Endothelial cell of umbilical vein (primary cell): Measurements from ENCODE around the gene GRPEL1. TPM values are rescaled to one million over a fixed set of nuclear protein-coding genes. Genes with fewer than 3 reads are reported as not detected.

Source experiments
- BruUV-seq: library from RNA; stranded (reverse); fragments of 400-500 nt; replicated peaks from 2 replicates; lab custom pipeline; 2021; lab: Mats Ljungman, UMichigan
- CTCF ChIA-PET: fragments of 300-600, 350-600 bp; sonication (Branson Sonifier 250); formaldehyde crosslinking; loops from one replicate; lab custom pipeline; 2021; ENCODE audit warnings: antibody characterized with exemption, inconsistent platforms; lab: Charles Lee
- POLR2A ChIA-PET: fragments of 300-600, 350-600 bp; sonication (Branson Sonifier 250); formaldehyde crosslinking; loops from one replicate; lab custom pipeline; 2021; ENCODE audit warnings: antibody characterized with exemption, inconsistent platforms; lab: Charles Lee
- DNase-seq: peaks from one replicate; pipeline ENCODE4 v3.0.0-alpha.2; 2011; ENCODE audit warnings: low read depth, low spot score
- FAIRE-seq: peaks from 2 replicates; lab custom pipeline; 2011; peaks lifted over from hg19 to GRCh38; lab: Jason Lieb, UNC
- H2AFZ ChIP-seq: 2 replicates; pipeline ENCODE4 v1.6.0; 2012; ENCODE audit warnings: low read depth, low read length, control low read depth, inconsistent platforms
- H3K27ac ChIP-seq: 2 replicates; pipeline ENCODE4 v1.5.1; 2011; ENCODE audit warnings: low read depth, mild to moderate bottlenecking, control low read depth, low read length, moderate library complexity; ENCODE audit not compliant: insufficient read depth
- H3K27me3 ChIP-seq, 2 experiments: 2 replicates each; pipeline versions ENCODE4 v1.6.0 to v1.6.1; 2011; ENCODE audit warnings: low read length in 2 of 2, mixed read lengths in 1 of 2; ENCODE audit not compliant: control insufficient read depth in 2 of 2, insufficient read depth in 2 of 2
- H3K36me3 ChIP-seq, 2 experiments: 2 replicates in 1 of 2; 3 replicates in 1 of 2; pipeline ENCODE4 v1.5.1; 2011; ENCODE audit warnings: low read length in 2 of 2, mild to moderate bottlenecking in 1 of 2, moderate library complexity in 1 of 2; ENCODE audit not compliant: control insufficient read depth in 2 of 2, insufficient read depth in 2 of 2; ENCODE audit errors: extremely low read depth in 1 of 2
- H3K4me1 ChIP-seq: 3 replicates; pipeline ENCODE4 v1.5.1; 2011; ENCODE audit warnings: mild to moderate bottlenecking, low read length; ENCODE audit not compliant: control insufficient read depth, insufficient read depth; ENCODE audit errors: extremely low read depth
- H3K4me2 ChIP-seq: 2 replicates; pipeline ENCODE4 v1.6.1; 2011; ENCODE audit warnings: low read length, control low read depth, mixed read lengths; ENCODE audit not compliant: insufficient read depth
- H3K4me3 ChIP-seq, 3 experiments: fragments of 200-600 bp in 1 of 3; sonication (generic), shearing (Covaris generic) in 1 of 3; replicated peaks in 1 of 3; 2 replicates each; pipeline ENCODE4 v1.5.1; 2011 to 2016; ENCODE audit warnings: control low read depth in 3 of 3, low read length in 3 of 3, mild to moderate bottlenecking in 2 of 3, inconsistent platforms in 1 of 3, low read depth in 1 of 3, moderate library complexity in 1 of 3; ENCODE audit not compliant: insufficient read depth in 1 of 3
- H3K79me2 ChIP-seq: 2 replicates; pipeline ENCODE4 v1.6.0; 2012; ENCODE audit warnings: low read length, inconsistent platforms; ENCODE audit not compliant: control insufficient read depth, insufficient read depth
- H3K9ac ChIP-seq: replicated peaks from 2 replicates; pipeline ENCODE3; 2011; ENCODE audit warnings: low read length, control low read depth; ENCODE audit not compliant: insufficient read depth; ENCODE audit errors: extremely low read depth
- H3K9me1 ChIP-seq: replicated peaks from 3 replicates; pipeline ENCODE4 v1.6.0; 2011; ENCODE audit warnings: mild to moderate bottlenecking, low read length; ENCODE audit not compliant: control insufficient read depth, insufficient read depth; ENCODE audit errors: extremely low read depth
- H3K9me3 ChIP-seq: replicated peaks from 2 replicates; pipeline ENCODE4 v1.5.1; 2012; ENCODE audit warnings: low read length, inconsistent platforms; ENCODE audit not compliant: control insufficient read depth, insufficient read depth
- H4K20me1 ChIP-seq: replicated peaks from 2 replicates; pipeline ENCODE3; 2011; ENCODE audit warnings: mild to moderate bottlenecking, low read length; ENCODE audit not compliant: control insufficient read depth, insufficient read depth; ENCODE audit errors: extremely low read depth
- CTCF ChIP-seq, 2 donors: IDR thresholded peaks; 1 replicate in 1 of 2; 2 replicates in 1 of 2; pipeline ENCODE4 v1.5.1; 2011; ENCODE audit warnings: low read length in 2 of 2, mild to moderate bottlenecking in 2 of 2, moderate library complexity in 2 of 2, control low read depth in 1 of 2, inconsistent platforms in 1 of 2, low read depth in 1 of 2; ENCODE audit not compliant: insufficient read depth in 1 of 2; ENCODE audit errors: extremely low read depth in 1 of 2
- EZH2 ChIP-seq: IDR thresholded peaks from 2 replicates; pipeline ENCODE4 v1.6.1; 2012; ENCODE audit warnings: borderline replicate concordance, low read depth, mild to moderate bottlenecking, moderate library complexity, low read length, inconsistent platforms; ENCODE audit not compliant: severe bottlenecking
- FOS ChIP-seq: IDR thresholded peaks from 2 replicates; pipeline ENCODE4 v1.6.1; 2011; ENCODE audit warnings: mild to moderate bottlenecking, low read length, moderate library complexity, borderline replicate concordance; ENCODE audit not compliant: insufficient read depth
- GATA2 ChIP-seq: IDR thresholded peaks from 2 replicates; pipeline ENCODE4 v1.7.0; 2011; ENCODE audit warnings: low read depth, mild to moderate bottlenecking, moderate library complexity, mixed read lengths, low read length; ENCODE audit not compliant: insufficient read length, insufficient read depth
- JUN ChIP-seq: IDR thresholded peaks from 2 replicates; pipeline ENCODE4 v1.6.1; 2011; ENCODE audit warnings: borderline replicate concordance, low read depth; ENCODE audit not compliant: insufficient read length, insufficient read depth
- MAX ChIP-seq: IDR thresholded peaks from 2 replicates; pipeline ENCODE4 v1.6.1; 2011; ENCODE audit not compliant: insufficient read depth, insufficient read length
- MYC ChIP-seq: IDR thresholded peaks from one replicate; pipeline ENCODE4 v1.6.1; 2011; ENCODE audit warnings: mild to moderate bottlenecking, low read depth, low read length
- POLR2A ChIP-seq: IDR thresholded peaks from 2 replicates; pipeline ENCODE4 v1.6.1; 2012; ENCODE audit warnings: low read depth, mild to moderate bottlenecking, control low read depth, low read length
- POLR2AphosphoS5 ChIP-seq: IDR thresholded peaks from 2 replicates; pipeline ENCODE4 v1.6.1; 2012; ENCODE audit warnings: low read depth, mild to moderate bottlenecking, control low read depth, low read length, moderate library complexity; ENCODE audit not compliant: insufficient read depth
- dilution Hi-C: fragments of 300-500 bp; cut with MboI; formaldehyde crosslinking; loops from one replicate; pipeline ENCODE4 v1.15.0; 2019; ENCODE audit warnings: low sequenced_read_pairs; ENCODE audit not compliant: extremely low pct_ligation_motif_present
- intact Hi-C: fragments of 100-400 bp; cut with micrococcal nuclease; formaldehyde crosslinking; loops from one replicate; pipeline ENCODE4 v1.10.0; 2022
- polyA plus RNA-seq, 4 experiments: library from polyadenylated mRNA; depleted of rRNA in 3 of 4; stranded (reverse) in 3 of 4; unstranded in 1 of 4; fragments of >200 nt; gene quantifications; 2 replicates each; pipeline versions ENCODE4 v1.2.1 to v1.2.3, GENCODE V29; 2011 to 2012; ENCODE audit warnings: missing spikeins in 1 of 4
- total RNA-seq: library from RNA; stranded (reverse); gene quantifications from 2 replicates; pipeline ENCODE4 v1.2.3, GENCODE V29; 2021

GRPEL1 gene
- total and polyA plus RNA-seq, 2 donors (not counting 3 experiments of a cell fraction or from before 2014, with no cell fraction given), result 17.3 to 42.6 TPM

- Histone ChIP-seq H4K20me1 (no peaks in the 10 kb centered on the region), H3K79me2 (no peaks in the 10 kb centered on the region), H3K9me3 (no peaks in the 10 kb centered on the region), H3K27ac (no peak overlapping the region), H3K4me3 (no peak overlapping the region), H3K4me2 (no peak overlapping the region), H3K4me1 (no peaks in the 10 kb centered on the region), H3K9ac (no peak overlapping the region), H3K27me3 (no peaks in the 10 kb centered on the region), H3K9me1 (no peaks in the 10 kb centered on the region), H3K36me3 (no peaks in the 10 kb centered on the region), H2AFZ (no peak overlapping the region)
- CTCF ChIA-PET, result no interaction called here
- intact Hi-C loops, result no loop called here
- TF ChIP-seq MAX, result no peak
- TF ChIP-seq POLR2A, result no peak
- TF ChIP-seq EZH2, result no peak
- no peak for TF ChIP-seq JUN
- no peak for TF ChIP-seq MYC
- TF ChIP-seq POLR2AphosphoS5, result no peak
- TF ChIP-seq GATA2, result no peak
- no peak for TF ChIP-seq FOS
- TF ChIP-seq CTCF (IDR thresholded peaks at IDR 0.05; ENCODE audit: extremely low read depth in 1 of 2, insufficient read depth in 1 of 2, low read depth in 1 of 2, low read length in 2 of 2), result no peak
- no peak for FAIRE-seq
- BruUV-seq, result no TSS peak
- dilution Hi-C loops, result no loop called here
- no peak for DNase-seq
- POLR2A ChIA-PET, result no interaction called here
Observed at GRCh38 chr4:7116705-7117104, 48.8 kb upstream of the GRPEL1 start.
